Heart left ventricle (tissue), 13 donors: ENCODE measurements around the gene PABPC1L.

Experiments
- POLR2A ChIP-seq, 2 donors: fragments of 450-650 bp; IDR thresholded peaks; one replicate each; pipeline ENCODE4 v1.6.1; 2017; ENCODE audit warnings: antibody characterized with exemption in 2 of 2, mild to moderate bottlenecking in 2 of 2, moderate library complexity in 2 of 2
- TF ChIP-seq, protein P1 (sequence below), 12 donors: fragments of 200-600 bp; sonication (generic) in 4 of 12; IDR thresholded peaks; one replicate each; pipeline versions ENCODE4 v1.5.0 to v1.8.0; 2018 to 2022; ENCODE audit warnings: antibody characterized with exemption in 12 of 12, mild to moderate bottlenecking in 5 of 12
- donor health status: ischemic (EF 13 %, LVEDD 7.1; RV severe dilation, severe dysfunction).
- donor health status: DM: no; HTN: yes; CAD: no.
- donor health status: DM: no; HTN: no; CAD: no.
- donor health status: ischemic (EF 25% LVEDD 6.9; RV normal size, moderate dysfunction).
- donor health status: ischemic (EF 25% LVEDD 5.7; RV mildly dilated, moderate dysfunction).
- donor health status: ischemic (EF 35%, LVEDD 5.7; RV mildly dilated, moderate dysfunction).
- donor health status: nonischemic (EF 11% LVEDD 7.7; RV severe dilation, severe dysfunction).
- donor health status: DM: yes; HTN: yes; CAD: no.
- donor health status: PGD.
- donor health status: ischemic (EF 29% LVEDD 5.4; RV normal size, mild dysfunction).
- donor health status: nonischemic (EF 23%, LVEDD 6.1; RV moderate dilation, normal function).

DNA sequence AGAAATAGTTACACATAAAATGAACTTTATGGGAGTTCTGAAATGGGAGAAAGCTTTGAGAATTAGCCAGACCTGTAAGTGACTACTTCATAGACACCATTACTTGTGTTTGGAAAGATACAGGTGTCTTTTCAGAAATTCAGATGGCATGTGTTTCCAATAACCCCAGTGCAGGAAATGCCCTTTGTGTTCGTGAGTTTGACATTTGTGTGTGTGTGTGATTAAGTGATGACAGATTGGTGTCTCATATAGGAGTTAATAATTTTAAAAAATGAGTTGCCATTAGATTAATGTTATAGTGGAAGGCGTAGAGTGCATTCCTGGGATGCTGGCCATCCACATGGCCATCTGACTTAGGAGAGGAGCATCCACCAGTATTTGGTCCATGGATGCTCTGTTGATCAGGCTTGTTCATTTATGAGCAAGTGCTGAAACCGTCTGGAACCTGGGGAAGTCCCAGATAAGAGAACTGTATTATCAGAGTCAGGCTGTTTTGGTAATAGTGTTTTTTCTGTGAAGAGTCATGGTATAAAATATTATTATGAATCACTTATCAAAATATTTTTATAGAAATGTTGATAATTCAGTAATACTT, 59.5 kb downstream of the PABPC1L start:
- TF ChIP-seq, protein P1, sequence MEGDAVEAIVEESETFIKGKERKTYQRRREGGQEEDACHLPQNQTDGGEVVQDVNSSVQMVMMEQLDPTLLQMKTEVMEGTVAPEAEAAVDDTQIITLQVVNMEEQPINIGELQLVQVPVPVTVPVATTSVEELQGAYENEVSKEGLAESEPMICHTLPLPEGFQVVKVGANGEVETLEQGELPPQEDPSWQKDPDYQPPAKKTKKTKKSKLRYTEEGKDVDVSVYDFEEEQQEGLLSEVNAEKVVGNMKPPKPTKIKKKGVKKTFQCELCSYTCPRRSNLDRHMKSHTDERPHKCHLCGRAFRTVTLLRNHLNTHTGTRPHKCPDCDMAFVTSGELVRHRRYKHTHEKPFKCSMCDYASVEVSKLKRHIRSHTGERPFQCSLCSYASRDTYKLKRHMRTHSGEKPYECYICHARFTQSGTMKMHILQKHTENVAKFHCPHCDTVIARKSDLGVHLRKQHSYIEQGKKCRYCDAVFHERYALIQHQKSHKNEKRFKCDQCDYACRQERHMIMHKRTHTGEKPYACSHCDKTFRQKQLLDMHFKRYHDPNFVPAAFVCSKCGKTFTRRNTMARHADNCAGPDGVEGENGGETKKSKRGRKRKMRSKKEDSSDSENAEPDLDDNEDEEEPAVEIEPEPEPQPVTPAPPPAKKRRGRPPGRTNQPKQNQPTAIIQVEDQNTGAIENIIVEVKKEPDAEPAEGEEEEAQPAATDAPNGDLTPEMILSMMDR (IDR thresholded peaks at IDR 0.05), result no peak
- no peak for TF ChIP-seq POLR2A (IDR thresholded peaks at IDR 0.05)
